ENCODE data around the gene PRKCG.
"Not testable (repeated sequence)": the region's sequence is repeated elsewhere in the genome, so short reads cannot be mapped to it uniquely, and the experiment has no call there.

Gene PRKCG

DNA sequence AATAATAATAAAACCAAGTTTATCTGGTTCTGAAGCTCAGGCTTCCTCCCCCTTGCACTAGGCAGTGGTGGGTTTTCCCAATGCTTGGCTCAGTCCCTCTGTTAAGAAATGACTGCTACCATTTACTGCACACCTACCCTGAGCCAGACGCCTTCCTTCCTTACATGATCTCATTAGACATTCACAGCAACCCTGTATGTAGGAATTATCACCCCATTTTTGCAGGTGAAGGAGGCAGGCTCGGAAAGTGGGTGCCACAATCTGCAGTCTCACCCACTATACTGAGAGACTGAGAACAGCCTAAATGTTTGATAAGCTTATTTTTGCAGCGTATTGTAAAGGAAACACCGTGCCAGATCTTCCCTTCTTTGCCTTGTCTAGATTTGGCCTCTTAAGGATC lies 62.4 kb downstream of the PRKCG start:
- DNase-seq (ENCODE audit: low read depth in 2 of 2): no peak

DNA sequence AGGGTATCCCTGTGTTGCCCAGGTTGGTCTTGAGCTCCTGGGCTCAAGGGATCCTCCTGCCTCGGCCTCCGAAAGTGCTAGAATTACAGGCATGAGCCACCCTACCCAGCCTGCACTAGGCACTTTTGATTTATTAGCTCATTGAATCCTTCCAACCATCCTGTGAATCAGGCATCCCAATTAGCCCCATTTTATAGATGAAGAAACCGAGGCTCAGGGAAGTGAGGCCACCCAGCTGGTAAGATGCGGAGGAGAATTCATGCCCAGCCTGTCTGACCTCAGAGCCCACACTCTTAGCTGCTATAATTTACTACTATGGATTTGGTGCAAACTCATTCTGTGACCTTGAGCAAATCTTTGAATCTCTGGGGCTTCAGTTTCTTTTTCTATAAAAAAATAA lies 62.9 kb downstream of the PRKCG start:
- no peak for DNase-seq (ENCODE audit: low read depth in 2 of 2)

DNA sequence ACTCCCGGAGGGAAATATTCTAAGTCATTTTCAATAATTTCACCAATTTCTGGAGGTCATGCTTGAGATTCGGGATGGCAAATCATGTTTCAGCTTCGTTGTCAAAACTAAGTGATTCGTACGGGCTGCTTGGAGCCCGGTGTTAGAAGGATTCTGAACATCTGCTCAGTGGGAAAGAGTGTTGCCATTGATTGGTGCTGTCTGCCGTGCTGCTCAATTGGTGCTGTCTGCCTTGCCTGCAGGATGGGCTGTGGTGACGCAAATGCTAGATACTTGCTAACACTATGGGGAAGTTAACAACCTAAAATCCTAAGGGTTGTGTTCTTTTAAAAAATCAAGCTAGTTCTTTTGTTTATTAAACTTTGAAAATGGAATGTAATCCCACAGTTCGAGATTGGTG lies 63.4 kb downstream of the PRKCG start:
- DNase-seq (ENCODE audit: low read depth in 2 of 2): no peak

DNA sequence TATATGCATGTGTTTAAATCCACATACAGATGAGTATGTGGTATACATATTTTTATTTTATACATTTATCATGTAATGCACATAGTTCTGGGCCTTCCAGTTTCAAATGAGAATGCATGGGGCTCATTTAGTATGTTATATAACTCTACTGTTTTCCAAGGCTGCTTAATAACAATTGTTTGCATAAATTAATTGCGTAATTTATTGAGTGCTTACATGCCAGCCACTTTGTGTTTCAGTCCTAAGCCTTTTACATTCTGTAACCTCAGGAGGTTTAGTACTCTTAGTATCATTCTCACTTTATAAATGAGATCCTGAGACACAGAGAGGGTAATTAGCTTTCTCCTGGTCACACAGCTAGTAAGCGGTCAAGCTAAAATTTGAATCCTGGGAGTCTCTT lies 64.0 kb downstream of the PRKCG start:
- DNase-seq (ENCODE audit: low read depth in 2 of 2): no peak

DNA sequence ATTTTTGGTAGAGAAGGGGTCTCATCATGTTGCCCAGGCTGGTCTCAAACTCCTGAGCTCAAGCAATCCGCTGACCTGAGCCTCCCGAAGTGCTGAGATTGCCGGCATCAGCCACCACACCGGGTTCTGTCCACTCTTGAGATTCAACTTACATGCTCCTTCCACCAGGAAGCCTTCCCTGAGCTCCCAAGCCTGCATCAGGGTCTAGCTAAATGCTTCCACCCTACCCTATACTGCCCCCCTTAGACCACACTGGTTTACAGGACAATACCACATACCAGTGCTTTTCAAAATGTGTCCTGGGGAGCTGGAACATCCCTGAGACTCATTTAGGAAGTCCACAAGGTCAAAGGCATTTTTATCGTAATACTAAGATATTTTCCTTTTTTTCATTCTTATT lies 65.6 kb downstream of the PRKCG start:
- no peak for DNase-seq (ENCODE audit: low read depth in 2 of 2)

DNA sequence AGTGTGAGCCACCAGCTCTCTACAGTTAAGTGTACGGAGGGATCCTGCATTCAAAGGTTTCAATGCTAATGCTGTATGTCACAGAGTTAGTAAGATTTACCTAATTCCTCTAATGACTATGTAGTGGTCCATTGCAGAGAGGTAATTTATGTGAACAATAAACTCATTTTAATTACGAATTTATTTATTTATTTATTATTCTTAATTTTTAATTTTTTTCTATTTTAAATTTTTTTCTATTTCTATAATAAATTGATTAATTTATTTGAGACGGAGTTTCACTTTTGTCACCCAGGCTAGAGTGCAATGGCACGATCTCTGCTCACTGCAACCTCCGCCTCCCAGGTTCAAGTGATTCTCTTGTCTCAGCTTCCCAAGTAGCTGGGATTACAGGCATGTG lies 66.6 kb downstream of the PRKCG start:
- DNase-seq (ENCODE audit: low read depth in 2 of 2): not testable (repeated sequence)

DNA sequence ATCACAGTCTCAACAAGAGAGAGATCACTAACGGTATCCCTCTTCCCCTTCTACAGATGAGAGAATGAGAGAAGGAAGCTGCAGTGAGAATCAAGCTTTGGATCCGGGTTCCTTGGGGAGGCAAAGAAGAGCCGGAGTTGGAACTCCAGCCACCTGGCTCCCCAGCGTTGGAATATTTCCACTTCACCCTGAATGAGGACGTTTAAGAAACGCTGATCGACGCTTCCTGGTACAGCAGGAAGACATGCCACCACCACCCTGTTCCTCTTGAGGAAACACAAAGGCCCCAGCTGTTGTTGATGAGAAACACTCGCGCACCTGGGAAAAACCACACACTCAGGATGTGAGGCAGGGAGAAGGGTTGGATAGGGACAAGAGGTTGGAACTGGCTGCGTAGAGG lies 69.4 kb downstream of the PRKCG start:
- no peak for DNase-seq (ENCODE audit: low read depth in 2 of 2)

DNA sequence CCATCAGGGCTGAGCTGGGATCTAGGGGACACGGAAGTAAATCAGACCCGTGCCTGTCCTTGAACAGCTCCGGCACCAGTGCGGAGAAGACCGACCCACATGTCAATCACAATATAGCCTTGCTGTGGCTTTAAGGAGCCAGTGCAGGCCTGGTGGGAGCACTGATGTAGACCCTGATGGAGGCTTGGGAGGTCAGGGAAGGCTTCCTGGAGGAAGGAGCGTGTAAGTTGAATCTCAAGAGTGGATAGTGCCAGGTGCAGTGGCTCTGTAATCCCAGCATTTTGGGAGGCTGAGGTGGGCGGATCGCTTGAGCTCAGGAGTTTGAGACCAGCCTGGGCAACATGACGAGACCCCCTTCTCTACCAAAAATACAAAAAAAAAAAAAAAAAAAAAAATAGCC lies 70.0 kb downstream of the PRKCG start:
- DNase-seq (ENCODE audit: low read depth in 2 of 2): no peak

DNA sequence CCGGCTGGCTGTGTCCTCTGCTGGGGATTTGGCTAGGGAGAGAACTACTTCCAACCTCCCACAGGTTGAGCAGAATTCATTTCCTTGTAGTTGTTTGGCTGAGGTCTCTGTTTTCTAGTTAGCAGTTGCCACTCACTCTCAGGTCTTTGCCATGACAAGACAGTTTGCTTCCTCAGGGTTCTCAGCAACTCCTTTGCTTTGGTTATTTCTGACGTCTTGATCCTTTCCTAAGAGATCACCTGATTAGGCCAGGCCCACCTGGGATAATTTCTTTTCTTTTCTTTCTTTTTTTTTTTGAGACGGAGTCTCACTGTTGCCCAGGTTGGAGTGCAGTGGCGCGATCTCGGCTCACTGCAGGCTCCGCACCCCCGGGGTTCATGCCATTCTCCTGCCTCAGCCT lies 71.4 kb downstream of the PRKCG start:
- DNase-seq (ENCODE audit: low read depth in 2 of 2): no peak

All from stimulated activated CD4-positive, alpha-beta T cell treated with anti-CD3 and anti-CD28 coated beads, Interleukin-12 subunit alpha, Interleukin-12 subunit beta, amount 100 ng/mL, for 24 hours (primary cell).